Ecto neural progenitor cell (in vitro differentiated cells): ENCODE results near the gene TNIK.

ENCODE experiments used
- DNase-seq: peaks from one replicate; pipeline ENCODE4 v3.0.0-alpha.2; 2018; ENCODE audit warnings: low spot score

The TNIK gene

GRCh38 chr3:171340434-171340833 lies 119.8 kb downstream of the TNIK start:
- DNase-seq: no peak

DNA sequence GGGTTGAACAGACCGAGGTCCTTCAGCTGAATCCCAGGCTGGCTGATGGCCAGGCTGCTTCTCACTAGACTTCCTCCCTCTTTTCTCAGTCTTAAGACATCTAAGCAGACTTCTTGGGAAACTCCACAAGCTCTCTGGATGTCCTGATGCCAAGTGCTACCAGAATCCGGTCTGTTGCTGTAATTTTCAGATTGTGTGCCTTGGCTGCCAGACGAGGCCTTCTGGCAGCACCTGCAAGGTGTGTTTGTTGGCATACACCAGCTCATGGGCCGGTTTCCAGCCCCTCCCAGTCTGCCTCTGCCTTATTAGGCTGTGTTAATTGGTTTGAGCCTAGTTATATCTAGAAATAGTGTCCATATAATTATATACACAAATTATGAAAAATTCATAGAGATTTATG lies 120.6 kb downstream of the TNIK start:
- no peak for DNase-seq

DNA sequence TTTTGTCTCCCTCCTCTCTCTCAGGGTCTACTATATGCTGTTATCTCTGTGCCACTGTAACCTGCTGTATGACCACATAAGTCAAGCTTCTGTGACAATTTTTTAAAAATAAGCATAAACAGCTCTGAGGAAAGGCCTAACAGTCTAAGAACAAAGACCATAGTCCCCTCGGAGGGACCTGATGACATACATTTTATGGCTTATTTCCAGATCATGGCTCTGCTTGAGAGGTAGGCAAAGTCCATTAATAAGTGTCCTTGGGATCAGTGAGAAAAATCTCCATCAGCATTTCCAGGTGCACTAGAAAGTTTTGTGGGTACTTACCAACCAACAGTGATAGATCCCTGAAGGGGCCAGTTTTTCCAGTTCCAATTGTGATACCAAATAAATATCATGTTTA lies 123.8 kb downstream of the TNIK start:
- DNase-seq: no peak

DNA sequence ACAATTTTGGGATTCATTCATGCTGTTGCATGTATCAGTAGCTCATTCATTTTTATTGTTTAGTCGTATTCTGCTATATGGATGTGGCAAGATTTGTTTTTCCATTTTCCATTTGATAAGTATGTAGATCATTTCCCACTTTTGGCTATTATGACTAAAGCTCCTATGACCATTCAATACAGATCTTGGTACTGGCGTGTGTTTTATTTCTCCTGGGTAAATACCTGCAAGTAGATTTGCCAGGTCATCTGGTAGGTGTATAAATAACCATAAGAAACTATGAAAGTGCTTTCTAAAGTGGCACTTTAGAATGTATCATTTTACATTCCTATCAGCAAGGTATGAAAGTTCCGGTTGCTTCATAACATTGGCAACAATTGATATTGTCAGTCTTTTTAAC lies 124.6 kb downstream of the TNIK start:
- no peak for DNase-seq

GRCh38 chr3:171334465-171334811 lies 125.8 kb downstream of the TNIK start:
- no peak for DNase-seq

GRCh38 chr3:171333784-171334464 lies 126.3 kb downstream of the TNIK start:
- no peak for DNase-seq

DNA sequence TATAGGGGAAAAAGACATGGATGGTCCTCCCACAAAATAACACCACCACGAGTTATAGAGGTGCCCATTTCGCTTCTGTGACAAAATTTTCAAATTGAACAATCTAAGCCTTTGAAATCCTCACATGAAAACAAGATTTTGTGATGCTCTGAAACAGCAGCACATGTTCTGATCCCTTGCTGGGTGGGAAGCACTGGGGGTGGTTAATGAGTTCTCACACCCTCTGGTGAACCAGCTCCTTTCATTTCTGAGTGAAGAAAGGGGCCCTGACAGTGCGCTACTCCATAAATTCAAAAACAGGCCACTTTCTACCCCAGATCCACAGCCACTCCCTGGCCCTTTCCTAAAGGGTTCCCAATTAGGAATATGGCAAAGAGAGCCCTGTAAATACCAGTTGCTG lies 129.3 kb downstream of the TNIK start:
- no peak for DNase-seq

DNA sequence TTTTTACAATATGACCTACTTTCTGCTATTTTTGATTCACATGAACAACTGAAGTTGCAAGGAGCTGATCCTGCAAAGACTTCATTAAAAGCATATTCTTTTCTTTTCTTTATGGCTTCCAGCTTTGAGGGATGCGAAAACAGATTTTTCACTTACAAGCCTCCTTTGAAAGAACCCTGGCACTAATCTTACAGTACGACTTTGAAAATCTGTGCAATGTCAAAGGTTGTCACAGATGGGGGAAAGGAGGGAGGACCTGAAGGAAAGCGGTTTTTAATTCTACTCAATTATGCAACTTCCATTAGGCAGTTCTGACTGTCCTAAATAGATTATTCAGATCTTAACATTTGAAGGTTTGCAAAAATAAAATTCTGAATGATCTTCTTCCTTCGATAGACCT lies 130.5 kb downstream of the TNIK start:
- no peak for DNase-seq

DNA sequence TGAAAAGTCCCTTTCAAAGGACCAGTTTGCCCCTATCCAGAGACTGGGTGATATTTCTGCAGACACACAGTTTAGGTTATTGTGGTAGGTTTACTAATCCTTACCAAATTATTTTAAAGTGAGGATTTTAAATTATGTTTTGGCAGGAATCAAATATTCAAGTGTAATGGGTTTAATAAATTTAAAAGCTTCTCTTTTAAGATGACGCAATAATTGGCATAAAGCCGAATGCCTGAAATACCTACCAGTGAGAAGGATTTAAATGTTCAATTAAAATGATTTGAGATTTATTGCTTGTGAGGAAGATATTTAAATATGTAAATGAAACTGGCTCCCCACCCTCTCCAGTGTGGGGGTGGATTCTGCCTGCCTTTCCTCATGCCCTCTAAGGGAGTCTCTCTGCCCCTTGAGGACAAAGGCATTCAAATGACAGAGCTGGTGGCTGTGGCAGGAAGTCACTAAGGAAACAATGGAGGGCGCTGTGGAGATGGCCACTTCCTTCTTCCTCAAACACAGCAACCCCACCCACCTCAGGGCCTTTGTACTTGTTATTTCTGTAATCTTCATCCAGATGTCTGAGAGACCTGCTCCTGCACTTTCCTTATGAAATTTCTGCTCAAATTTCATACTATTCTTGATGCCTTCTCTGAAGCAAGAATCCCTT lies 131.7 kb downstream of the TNIK start:
- no peak for DNase-seq

DNA sequence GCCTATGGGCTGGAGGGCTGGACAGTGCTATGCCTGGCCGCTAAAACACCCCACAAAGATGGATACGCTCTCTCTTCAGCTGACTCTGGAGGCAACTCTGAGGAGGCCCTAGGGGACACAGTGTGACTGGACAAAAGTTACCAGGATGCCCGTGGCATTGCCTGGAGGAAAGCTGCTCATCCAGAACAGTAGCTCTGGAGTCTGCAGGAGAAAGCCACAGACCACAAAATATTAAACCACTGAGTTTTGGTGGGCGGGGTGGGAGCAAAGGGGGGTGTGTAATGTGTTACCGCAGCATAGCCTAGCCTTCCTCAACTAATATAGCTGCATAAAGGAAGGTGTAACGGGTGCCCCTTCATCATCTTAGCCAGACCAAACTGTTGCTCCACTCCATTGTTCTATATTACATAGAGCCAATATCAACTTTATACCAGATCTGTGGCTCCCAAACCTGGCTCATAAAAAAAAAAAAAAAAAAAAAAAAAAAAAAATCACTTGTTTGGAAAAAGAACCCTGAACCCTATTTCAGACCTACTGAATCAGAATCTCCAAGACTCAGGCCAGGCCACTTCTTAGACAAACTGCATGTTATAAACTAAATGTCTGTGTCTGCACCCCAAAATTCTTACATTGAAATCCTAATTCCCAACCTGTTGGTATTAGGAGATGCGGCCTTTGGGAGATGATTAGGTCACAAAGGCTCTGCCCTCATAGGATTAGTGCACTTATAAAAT lies 132.6 kb downstream of the TNIK start:
- DNase-seq: no peak

- DNase-seq: no peak
Measured at GRCh38 chr3:171326717-171327440, 133.3 kb downstream of the TNIK start.

- no peak for DNase-seq
Measured at GRCh38 chr3:171323938-171324536, 136.2 kb downstream of the TNIK start.

GRCh38 chr3:171321559-171322360 lies 138.4 kb downstream of the TNIK start:
- no peak for DNase-seq

GRCh38 chr3:171320750-171321558 lies 139.3 kb downstream of the TNIK start:
- no peak for DNase-seq

DNA sequence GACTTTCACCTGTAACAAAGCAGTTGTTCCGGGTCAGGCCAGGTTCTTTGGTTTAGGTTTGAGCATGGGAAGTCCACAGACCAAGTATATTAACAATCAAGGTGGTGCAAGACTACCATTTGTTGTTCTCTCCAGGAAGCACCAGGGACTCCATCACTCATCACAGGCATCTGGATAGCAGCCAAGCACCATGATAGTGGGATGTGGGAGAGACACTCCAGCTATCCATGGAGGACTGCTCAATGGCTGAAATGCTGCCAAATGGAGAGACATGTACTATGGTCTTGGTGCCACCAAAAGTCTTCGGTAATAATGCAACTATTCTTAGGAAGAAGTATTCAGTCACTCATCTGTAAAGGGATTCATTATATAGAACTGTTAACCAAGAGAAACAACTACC lies 143.0 kb downstream of the TNIK start:
- no peak for DNase-seq

DNA sequence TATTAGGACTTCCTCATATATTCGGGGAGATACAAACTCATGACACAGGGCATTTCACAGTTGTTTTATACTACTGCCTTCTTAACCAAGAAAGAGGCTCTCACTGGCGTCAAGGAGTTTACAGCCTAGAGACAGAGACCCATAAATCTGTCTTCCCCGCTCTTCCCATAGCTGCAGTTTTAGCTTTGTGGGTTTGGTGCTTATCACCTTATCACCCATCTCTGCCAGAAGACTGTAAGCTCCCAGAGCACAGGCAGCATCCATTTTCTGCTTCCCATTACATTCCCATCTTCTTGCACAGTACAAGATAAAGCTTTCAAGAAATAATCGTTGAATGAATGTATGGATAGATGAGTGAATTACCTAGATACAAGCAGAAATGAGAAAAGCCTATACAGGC lies 144.3 kb downstream of the TNIK start:
- DNase-seq: no peak

- DNase-seq: no peak
Measured at GRCh38 chr3:171315101-171315500, 145.1 kb downstream of the TNIK start.

DNA sequence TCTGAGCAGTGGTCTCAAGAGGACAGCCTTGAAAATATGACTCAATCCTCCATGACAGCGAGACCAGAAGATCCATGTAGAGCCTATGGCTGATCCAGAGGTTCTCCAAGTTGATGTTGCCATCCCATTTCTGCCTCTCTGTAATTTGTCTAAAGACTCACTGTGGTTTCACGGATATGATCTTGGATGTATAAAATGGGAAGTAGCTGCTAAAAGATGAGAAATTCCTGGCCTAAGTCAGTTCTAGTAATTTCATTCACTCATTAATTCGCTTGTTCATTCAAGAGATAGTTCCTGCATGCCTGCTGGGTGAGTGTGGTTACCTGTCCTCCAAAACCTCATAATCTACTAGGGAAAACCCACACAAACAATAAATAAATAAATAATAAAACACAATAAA lies 145.9 kb downstream of the TNIK start:
- DNase-seq: no peak

DNA sequence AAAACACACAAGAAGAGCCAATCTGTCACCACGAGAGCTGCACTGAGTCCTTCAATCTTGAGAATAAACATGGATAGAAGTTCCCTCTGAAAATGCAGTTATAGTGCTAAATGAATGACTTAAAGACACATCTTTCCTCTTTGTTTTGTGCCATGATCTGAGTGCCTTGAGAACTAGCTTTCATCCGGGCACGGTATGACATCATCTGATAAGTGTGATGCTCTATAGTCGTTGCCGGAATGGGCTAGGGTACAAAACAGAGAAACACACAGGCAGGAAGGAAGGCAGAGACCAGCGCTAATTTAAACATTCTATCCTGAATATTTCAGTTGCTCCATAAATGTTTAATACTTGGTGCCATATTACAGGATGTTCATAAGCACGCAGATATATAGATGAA lies 146.5 kb downstream of the TNIK start:
- DNase-seq: no peak

GRCh38 chr3:171312741-171313140 lies 147.5 kb downstream of the TNIK start:
- DNase-seq: no peak

- DNase-seq: no peak
Measured at GRCh38 chr3:171311784-171312183, 148.4 kb downstream of the TNIK start.
